ENCODE measurements around the gene KPNB1. TPM values are rescaled to one million over a fixed set of nuclear protein-coding genes. Genes with fewer than 3 reads are reported as not detected.

Gene KPNB1
- polyA plus RNA-seq, 3 donors: 5.8 to 83.3 (median 13.2) TPM

DNA sequence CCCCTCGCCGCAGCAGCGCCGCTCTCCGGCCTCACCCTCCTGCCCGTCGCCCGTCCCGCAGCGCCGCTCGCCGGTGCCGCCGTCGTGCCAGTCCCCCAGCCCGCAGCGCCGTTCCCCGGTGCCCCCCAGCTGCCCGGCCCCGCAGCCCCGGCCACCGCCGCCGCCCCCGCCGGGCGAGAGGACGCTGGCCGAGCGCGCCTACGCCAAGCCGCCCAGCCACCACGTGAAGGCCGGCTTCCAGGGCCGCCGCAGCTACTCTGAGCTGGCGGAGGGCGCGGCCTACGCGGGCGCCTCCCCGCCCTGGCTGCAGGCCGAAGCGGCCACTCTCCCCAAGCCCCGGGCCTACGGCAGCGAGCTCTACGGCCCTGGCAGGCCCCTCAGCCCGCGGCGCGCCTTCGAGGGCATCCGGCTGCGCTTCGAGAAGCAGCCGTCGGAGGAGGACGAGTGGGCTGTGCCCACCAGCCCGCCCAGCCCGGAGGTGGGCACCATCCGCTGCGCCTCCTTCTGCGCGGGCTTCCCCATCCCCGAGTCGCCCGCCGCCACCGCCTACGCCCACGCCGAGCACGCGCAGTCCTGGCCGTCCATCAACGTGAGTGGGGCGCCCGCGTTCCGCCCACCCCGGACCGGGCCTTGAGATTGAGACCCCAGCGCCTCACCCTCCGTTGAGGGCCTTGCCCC, 59.3 kb downstream of the KPNB1 start:
- Histone ChIP-seq H3K27me3 (ENCODE audit: control insufficient read depth in 2 of 2, insufficient read depth in 2 of 2, low read length in 2 of 2) (peaks cover 0 to 15% of the 10 kb centered on the region in 2 donors), H3K4me3 (replicated peaks in 1 of 3; ENCODE audit: low read depth in 2 of 3, low read length in 3 of 3) (no peak overlapping the region), H3K4me2 (replicated peaks; ENCODE audit: extremely low read depth, low read length, poor library complexity, severe bottlenecking) (no peak overlapping the region), H4K20me1 (ENCODE audit: insufficient read depth, low read length) (peaks cover 3% of the 10 kb centered on the region), H2AFZ (ENCODE audit: insufficient read depth, low read depth, low read length, poor library complexity, severe bottlenecking) (no peak overlapping the region), H3K9me3 (replicated peaks in 1 of 2; ENCODE audit: control insufficient read depth in 1 of 2, insufficient read depth in 1 of 2, low read length in 2 of 2) (no peaks in the 10 kb centered on the region), H3K79me2 (ENCODE audit: insufficient read depth, low read length) (no peaks in the 10 kb centered on the region), H3K27ac (ENCODE audit: low read depth in 1 of 2, low read length in 2 of 2) (no peak overlapping the region), H3K4me1 (ENCODE audit: control insufficient read depth in 1 of 2, insufficient read depth in 2 of 2, low read length in 2 of 2) (peaks cover 26 to 43% of the 10 kb centered on the region in 2 donors), H3K36me3 (replicated peaks in 1 of 2; ENCODE audit: control insufficient read depth in 1 of 2, insufficient read depth in 2 of 2, low read length in 2 of 2) (no peaks in the 10 kb centered on the region), H3K9ac (ENCODE audit: insufficient read depth, low read length, poor library complexity, severe bottlenecking) (no peak overlapping the region)
- no peak overlapping the region for H3K27ac Mint-ChIP-seq
- peaks cover 43% of the 10 kb centered on the region for H3K4me1 Mint-ChIP-seq
- intact Hi-C loops (cut with micrococcal nuclease): no loop called here
- no peak overlapping the region for H3K4me3 Mint-ChIP-seq
- H3K9me3 Mint-ChIP-seq: peaks cover 0 to 3% (median 0%) of the 10 kb centered on the region in 7 donors
- no peak for DNase-seq
- WGBS (ENCODE audit: insufficient coverage): 98% methylated on average over 77 of the region's 89 CpGs
- peaks cover 15 to 31% (median 20%) of the 10 kb centered on the region in 3 donors for H3K27me3 Mint-ChIP-seq (ENCODE audit: low read depth in 3 of 3)
- H3K36me3 Mint-ChIP-seq: peaks cover 3 to 7% of the 10 kb centered on the region in 2 donors
- TF ChIP-seq, protein P1, sequence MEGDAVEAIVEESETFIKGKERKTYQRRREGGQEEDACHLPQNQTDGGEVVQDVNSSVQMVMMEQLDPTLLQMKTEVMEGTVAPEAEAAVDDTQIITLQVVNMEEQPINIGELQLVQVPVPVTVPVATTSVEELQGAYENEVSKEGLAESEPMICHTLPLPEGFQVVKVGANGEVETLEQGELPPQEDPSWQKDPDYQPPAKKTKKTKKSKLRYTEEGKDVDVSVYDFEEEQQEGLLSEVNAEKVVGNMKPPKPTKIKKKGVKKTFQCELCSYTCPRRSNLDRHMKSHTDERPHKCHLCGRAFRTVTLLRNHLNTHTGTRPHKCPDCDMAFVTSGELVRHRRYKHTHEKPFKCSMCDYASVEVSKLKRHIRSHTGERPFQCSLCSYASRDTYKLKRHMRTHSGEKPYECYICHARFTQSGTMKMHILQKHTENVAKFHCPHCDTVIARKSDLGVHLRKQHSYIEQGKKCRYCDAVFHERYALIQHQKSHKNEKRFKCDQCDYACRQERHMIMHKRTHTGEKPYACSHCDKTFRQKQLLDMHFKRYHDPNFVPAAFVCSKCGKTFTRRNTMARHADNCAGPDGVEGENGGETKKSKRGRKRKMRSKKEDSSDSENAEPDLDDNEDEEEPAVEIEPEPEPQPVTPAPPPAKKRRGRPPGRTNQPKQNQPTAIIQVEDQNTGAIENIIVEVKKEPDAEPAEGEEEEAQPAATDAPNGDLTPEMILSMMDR (IDR thresholded peaks at IDR 0.05): no peak

DNA sequence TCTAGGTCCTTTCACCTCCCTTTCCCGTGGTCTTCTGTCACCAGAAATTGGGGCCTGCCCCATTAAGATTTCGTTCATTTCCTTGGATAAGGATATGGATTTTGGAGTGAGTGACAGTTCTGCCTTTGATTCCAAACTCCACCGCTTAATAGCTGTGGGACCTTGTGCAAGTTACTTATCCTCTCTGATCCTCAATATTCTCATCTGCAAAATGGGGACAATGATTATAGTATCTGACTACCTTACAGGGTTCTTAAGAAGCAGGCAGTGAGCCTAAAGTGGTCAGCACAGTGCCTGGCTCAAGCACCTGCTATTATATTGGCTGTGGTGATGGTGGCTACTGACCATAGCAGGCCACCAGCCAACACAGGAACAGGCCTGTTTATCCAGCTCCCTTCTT, 59.9 kb downstream of the KPNB1 start:
- intact Hi-C loops (cut with micrococcal nuclease): no loop called here
- no peak overlapping the region for H3K27ac Mint-ChIP-seq
- WGBS (ENCODE audit: insufficient coverage): no CpG with 5 or more reads among the region's 3 CpGs
- Histone ChIP-seq H2AFZ (ENCODE audit: insufficient read depth, low read depth, low read length, poor library complexity, severe bottlenecking) (no peak overlapping the region), H3K4me1 (ENCODE audit: control insufficient read depth in 1 of 2, insufficient read depth in 2 of 2, low read length in 2 of 2) (peaks cover 20 to 37% of the 10 kb centered on the region in 2 donors), H3K4me2 (replicated peaks; ENCODE audit: extremely low read depth, low read length, poor library complexity, severe bottlenecking) (no peak overlapping the region), H3K27me3 (ENCODE audit: control insufficient read depth in 2 of 2, insufficient read depth in 2 of 2, low read length in 2 of 2) (peaks cover 0 to 15% of the 10 kb centered on the region in 2 donors), H3K4me3 (replicated peaks in 1 of 3; ENCODE audit: low read depth in 2 of 3, low read length in 3 of 3) (no peak overlapping the region), H3K79me2 (ENCODE audit: insufficient read depth, low read length) (no peaks in the 10 kb centered on the region), H3K9ac (ENCODE audit: insufficient read depth, low read length, poor library complexity, severe bottlenecking) (no peak overlapping the region), H3K27ac (ENCODE audit: low read depth in 1 of 2, low read length in 2 of 2) (no peak overlapping the region), H3K9me3 (replicated peaks in 1 of 2; ENCODE audit: control insufficient read depth in 1 of 2, insufficient read depth in 1 of 2, low read length in 2 of 2) (no peaks in the 10 kb centered on the region), H3K36me3 (replicated peaks in 1 of 2; ENCODE audit: control insufficient read depth in 1 of 2, insufficient read depth in 2 of 2, low read length in 2 of 2) (no peaks in the 10 kb centered on the region), H4K20me1 (ENCODE audit: insufficient read depth, low read length) (peaks cover 3% of the 10 kb centered on the region)
- DNase-seq: no peak
- peaks cover 12 to 28% (median 18%) of the 10 kb centered on the region in 3 donors for H3K27me3 Mint-ChIP-seq (ENCODE audit: low read depth in 3 of 3)
- H3K4me1 Mint-ChIP-seq: peaks cover 37% of the 10 kb centered on the region
- TF ChIP-seq, protein P1 (IDR thresholded peaks at IDR 0.05): no peak
- H3K9me3 Mint-ChIP-seq: peaks cover 0 to 3% (median 0%) of the 10 kb centered on the region in 7 donors
- no peak overlapping the region for H3K4me3 Mint-ChIP-seq
- H3K36me3 Mint-ChIP-seq: peaks cover 3 to 5% of the 10 kb centered on the region in 2 donors

Data from CD14-positive monocyte (primary cell).